Naive thymus-derived CD4-positive, alpha-beta T cell (primary cell): ENCODE data around the gene LCN6. TPM values are rescaled to one million over a fixed set of nuclear protein-coding genes. Genes with fewer than 3 reads are reported as not detected.

Source experiments
- ATAC-seq: fragments of 150-1000 bp; cut with Tn5 transposase; 2 replicates; pipeline ENCODE4 v1.10.0; 2021; ENCODE audit warnings: mild to moderate bottlenecking, moderate library complexity
- CTCF ChIA-PET: fragments of 350-600 bp; sonication (Branson Sonifier 250); formaldehyde crosslinking; loops from one replicate; lab custom pipeline; 2021; ENCODE audit warnings: antibody characterized with exemption; lab: Charles Lee
- POLR2A ChIA-PET: fragments of 350-600 bp; sonication (Branson Sonifier 250); formaldehyde crosslinking; loops from one replicate; lab custom pipeline; 2021; ENCODE audit warnings: antibody characterized with exemption, inconsistent platforms; lab: Charles Lee
- DNase-seq, 9 donors: peaks; one replicate each; pipeline versions ENCODE4 v3.0.0 to v3.0.0-alpha.2; 2020 to 2022; ENCODE audit warnings: mixed read lengths in 1 of 9
- H3K27ac ChIP-seq: one replicate; pipeline ENCODE4 v1.7.0; 2013; ENCODE audit warnings: mild to moderate bottlenecking, low read depth, low read length, moderate library complexity
- H3K27me3 ChIP-seq, 2 donors: one replicate each; pipeline ENCODE4 v1.7.0; 2013; ENCODE audit warnings: low read length in 2 of 2, mild to moderate bottlenecking in 2 of 2, moderate library complexity in 2 of 2; ENCODE audit not compliant: control insufficient read depth in 2 of 2, insufficient read depth in 2 of 2
- H3K36me3 ChIP-seq, 3 experiments: 1 replicate in 2 of 3; 2 replicates in 1 of 3; pipeline ENCODE4 v1.7.0; 2013; ENCODE audit warnings: low read length in 3 of 3, mild to moderate bottlenecking in 3 of 3, moderate library complexity in 1 of 3; ENCODE audit not compliant: insufficient read depth in 3 of 3, control insufficient read depth in 2 of 3
- H3K4me1 ChIP-seq, 2 donors: one replicate each; pipeline ENCODE4 v1.7.0; 2013; ENCODE audit warnings: low read length in 2 of 2, mild to moderate bottlenecking in 2 of 2, moderate library complexity in 1 of 2; ENCODE audit not compliant: control insufficient read depth in 2 of 2, insufficient read depth in 2 of 2
- H3K4me3 ChIP-seq: 2 replicates; pipeline ENCODE4 v1.7.0; 2013; ENCODE audit warnings: mild to moderate bottlenecking, low read length
- H3K9me3 ChIP-seq, 3 experiments: 1 replicate in 2 of 3; 2 replicates in 1 of 3; pipeline ENCODE4 v1.7.0; 2013; ENCODE audit warnings: low read length in 3 of 3; ENCODE audit not compliant: control insufficient read depth in 2 of 3
- H3K27ac Mint-ChIP-seq, 9 donors: one replicate each; pipeline ENCODE4 v1.8.0; 2020 to 2022; ENCODE audit warnings: mixed read lengths in 9 of 9, mild to moderate bottlenecking in 8 of 9, moderate library complexity in 5 of 9, inconsistent platforms in 2 of 9
- H3K27me3 Mint-ChIP-seq, 5 donors: one replicate each; pipeline ENCODE4 v1.8.0; 2021 to 2022; ENCODE audit warnings: mixed read lengths in 5 of 5, mild to moderate bottlenecking in 1 of 5
- H3K36me3 Mint-ChIP-seq, 5 donors: one replicate each; pipeline ENCODE4 v1.8.0; 2020 to 2022; ENCODE audit warnings: mixed read lengths in 5 of 5, mild to moderate bottlenecking in 3 of 5, inconsistent platforms in 1 of 5
- H3K4me1 Mint-ChIP-seq, 7 donors: one replicate each; pipeline ENCODE4 v1.8.0; 2020 to 2022; ENCODE audit warnings: mixed read lengths in 7 of 7, mild to moderate bottlenecking in 3 of 7, inconsistent platforms in 1 of 7
- H3K4me3 Mint-ChIP-seq, 10 donors: one replicate each; pipeline ENCODE4 v1.8.0; 2020 to 2022; ENCODE audit warnings: mild to moderate bottlenecking in 10 of 10, mixed read lengths in 10 of 10, moderate library complexity in 6 of 10, inconsistent platforms in 2 of 10
- H3K9me3 Mint-ChIP-seq, 11 donors: one replicate each; pipeline ENCODE4 v1.8.0; 2020 to 2022; ENCODE audit warnings: mixed read lengths in 11 of 11, mild to moderate bottlenecking in 4 of 11, inconsistent platforms in 1 of 11, moderate library complexity in 1 of 11
- intact Hi-C, 2 donors: fragments of 100-400 bp; cut with micrococcal nuclease; formaldehyde crosslinking; loops; one replicate each; pipeline ENCODE4 v1.15.1; 2023
- polyA plus RNA-seq, 2 donors: library from polyadenylated mRNA; unstranded; fragments of 300-500 nt; fragmentation: Illumina TruSeq; gene quantifications; one replicate each; pipeline ENCODE4 v1.2.3, GENCODE V29; 2021
- total RNA-seq, 6 experiments: library from RNA in 5 of 6; stranded (reverse) in 5 of 6; gene quantifications; 1 replicate in 5 of 6; 2 replicates in 1 of 6; pipeline ENCODE4 v1.2.3 and lab custom pipeline; 2021 to 2026

LCN6 gene
- total and polyA plus RNA-seq, 7 experiments from 2014 or later, result not detected

DNA sequence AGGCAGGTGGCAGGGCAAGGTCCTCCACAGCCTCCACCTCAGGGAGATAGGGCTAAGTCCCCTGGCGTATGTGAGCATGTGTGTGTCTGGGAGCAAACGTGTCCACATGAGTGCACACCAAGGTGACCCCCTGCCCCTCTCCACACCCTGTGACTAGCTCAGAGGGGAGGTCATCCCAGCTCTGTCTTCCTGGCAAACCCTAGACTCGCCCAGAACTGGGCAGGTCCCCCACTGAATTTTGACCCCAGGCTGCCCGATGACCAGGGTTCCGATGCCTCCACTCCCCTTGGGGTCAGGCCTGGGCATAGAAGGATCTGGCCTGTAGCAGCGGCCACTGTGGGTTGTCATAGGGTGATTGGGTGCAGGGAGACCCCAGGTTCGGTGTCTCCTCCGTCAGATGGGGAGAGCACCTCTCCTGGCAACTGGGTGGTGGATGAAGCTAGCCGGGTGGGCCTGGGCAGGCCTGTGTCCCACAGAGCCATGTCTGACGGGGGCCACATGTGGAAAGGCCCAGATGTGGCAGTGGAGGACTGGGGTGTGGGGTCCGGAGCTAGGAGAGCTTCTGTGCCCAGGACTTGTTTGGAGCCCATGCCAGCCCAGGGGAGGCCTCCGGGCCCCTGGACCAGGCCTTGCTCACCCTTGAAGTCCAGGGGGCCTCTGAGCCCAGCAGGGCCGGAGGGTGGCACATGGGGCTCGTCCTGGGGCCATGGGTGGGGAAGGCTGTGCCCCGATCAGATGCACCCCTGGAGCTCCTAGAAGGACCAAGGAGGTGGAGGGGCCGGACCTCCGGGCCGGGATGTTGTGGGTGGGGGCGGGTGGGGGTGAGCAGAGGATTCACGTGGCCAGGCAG lies 29.8 kb downstream of the LCN6 start:
- Mint-ChIP-seq H3K27ac (no peak overlapping the region), H3K4me3 (no peak overlapping the region), H3K27me3 (peaks cover 5 to 14% (median 13%) of the 10 kb centered on the region in 5 donors), H3K4me1 (peaks cover 0 to 4% (median 1%) of the 10 kb centered on the region in 7 donors), H3K9me3 (peaks cover 0 to 2% (median 0%) of the 10 kb centered on the region in 11 donors), H3K36me3 (peaks cover 0 to 2% (median under 1%) of the 10 kb centered on the region in 5 donors)
- no peak overlapping the region for H3K4me3 ChIP-seq
- no peaks in the 10 kb centered on the region for H3K4me1 ChIP-seq
- ChIA-PET POLR2A (interaction anchor here (0.7 to 1.8 kb wide), 2 partner anchors 8 to 10 kb away, joined by 6 read pairs; no protein-coding TSS in a partner anchor), CTCF (no interaction called here)
- DNase-seq, result no peak
- no peak overlapping the region for H3K27ac ChIP-seq
- H3K9me3 ChIP-seq, result no peaks in the 10 kb centered on the region
- ATAC-seq, result no peak
- H3K36me3 ChIP-seq, result peaks cover 0 to 30% (median 0%) of the 10 kb centered on the region in 3 experiments
- no peaks in the 10 kb centered on the region for H3K27me3 ChIP-seq
- intact Hi-C loops, result no loop called here

DNA sequence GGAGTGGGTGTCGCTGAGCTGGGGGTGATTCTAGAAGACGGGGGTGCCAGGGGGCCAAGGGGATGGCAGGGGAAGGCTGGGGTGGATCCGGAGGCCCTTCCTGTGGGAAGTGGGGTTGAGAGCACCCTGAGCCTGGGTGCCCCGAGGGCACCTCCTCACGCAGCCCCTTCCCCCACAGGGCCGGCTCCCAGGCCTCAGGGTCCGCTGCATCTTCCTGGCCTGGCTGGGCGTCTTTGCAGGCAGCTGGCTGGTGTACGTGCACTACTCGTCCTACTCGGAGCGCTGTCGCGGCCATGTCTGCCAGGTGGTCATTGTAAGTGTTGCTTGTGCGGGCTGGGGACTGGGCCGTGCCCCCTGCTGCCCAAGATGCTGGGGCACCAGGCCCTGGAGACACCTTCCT lies 30.9 kb downstream of the LCN6 start:
- Histone ChIP-seq H3K9me3 (no peaks in the 10 kb centered on the region), H3K27me3 (peaks cover 0 to 5% of the 10 kb centered on the region in 2 donors), H3K4me1 (no peaks in the 10 kb centered on the region), H3K4me3 (no peak overlapping the region), H3K36me3 (peaks cover 0 to 18% (median 0%) of the 10 kb centered on the region in 3 experiments), H3K27ac (no peak overlapping the region)
- ChIA-PET CTCF (no interaction called here), POLR2A (interaction anchor here (0.9 kb wide), 1 partner anchor 10 kb away, joined by 3 read pairs; no protein-coding TSS in a partner anchor)
- Mint-ChIP-seq H3K9me3 (peaks cover 0 to 2% (median 0%) of the 10 kb centered on the region in 11 donors), H3K36me3 (peaks cover 0 to 2% (median 0%) of the 10 kb centered on the region in 5 donors), H3K27me3 (peaks cover 5 to 19% (median 17%) of the 10 kb centered on the region in 5 donors), H3K4me3 (no peak overlapping the region), H3K27ac (no peak overlapping the region), H3K4me1 (peaks cover 0 to 4% (median 0%) of the 10 kb centered on the region in 7 donors)
- ATAC-seq, result no peak
- intact Hi-C loops, result no loop called here
- DNase-seq, result no peak

DNA sequence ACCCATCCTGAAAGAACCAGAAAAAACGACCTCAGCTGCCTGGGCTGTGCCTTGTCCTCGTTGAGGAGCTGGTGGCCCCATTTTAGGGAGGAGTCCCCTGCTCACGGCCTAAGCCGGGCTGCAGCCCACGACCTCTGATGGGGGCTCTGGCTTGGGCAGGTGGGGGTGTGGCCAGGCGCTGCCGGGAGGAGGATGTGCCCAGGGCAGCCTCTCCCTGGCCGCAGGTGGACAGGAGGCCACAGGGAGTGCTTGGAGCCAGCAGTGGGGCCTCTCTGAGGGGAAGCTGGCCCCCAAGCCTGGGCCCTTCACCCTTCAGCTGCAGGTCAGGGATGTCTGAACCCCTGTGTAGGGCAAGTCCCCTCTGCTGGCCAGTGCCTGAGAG lies 33.4 kb downstream of the LCN6 start:
- Histone ChIP-seq H3K4me3 (no peak overlapping the region), H3K27ac (no peak overlapping the region), H3K36me3 (no peaks in the 10 kb centered on the region), H3K27me3 (peaks cover 0 to 9% of the 10 kb centered on the region in 2 donors), H3K9me3 (no peaks in the 10 kb centered on the region), H3K4me1 (no peaks in the 10 kb centered on the region)
- no peak overlapping the region for H3K4me3 Mint-ChIP-seq
- no peak overlapping the region for H3K27ac Mint-ChIP-seq
- H3K27me3 Mint-ChIP-seq, result peaks cover 22 to 37% (median 35%) of the 10 kb centered on the region in 5 donors
- peaks cover 0 to 2% (median 0%) of the 10 kb centered on the region in 11 donors for H3K9me3 Mint-ChIP-seq
- ChIA-PET CTCF (no interaction called here), POLR2A (interaction anchor here (1.0 to 2.2 kb wide), 2 partner anchors 11 to 13 kb away, joined by 4 to 11 read pairs; no protein-coding TSS in a partner anchor)
- H3K36me3 Mint-ChIP-seq, result no peaks in the 10 kb centered on the region
- intact Hi-C loops, result no loop called here
- peaks cover 0 to 8% (median 6%) of the 10 kb centered on the region in 7 donors for H3K4me1 Mint-ChIP-seq
- ATAC-seq (no peak), DNase-seq (no peak)

DNA sequence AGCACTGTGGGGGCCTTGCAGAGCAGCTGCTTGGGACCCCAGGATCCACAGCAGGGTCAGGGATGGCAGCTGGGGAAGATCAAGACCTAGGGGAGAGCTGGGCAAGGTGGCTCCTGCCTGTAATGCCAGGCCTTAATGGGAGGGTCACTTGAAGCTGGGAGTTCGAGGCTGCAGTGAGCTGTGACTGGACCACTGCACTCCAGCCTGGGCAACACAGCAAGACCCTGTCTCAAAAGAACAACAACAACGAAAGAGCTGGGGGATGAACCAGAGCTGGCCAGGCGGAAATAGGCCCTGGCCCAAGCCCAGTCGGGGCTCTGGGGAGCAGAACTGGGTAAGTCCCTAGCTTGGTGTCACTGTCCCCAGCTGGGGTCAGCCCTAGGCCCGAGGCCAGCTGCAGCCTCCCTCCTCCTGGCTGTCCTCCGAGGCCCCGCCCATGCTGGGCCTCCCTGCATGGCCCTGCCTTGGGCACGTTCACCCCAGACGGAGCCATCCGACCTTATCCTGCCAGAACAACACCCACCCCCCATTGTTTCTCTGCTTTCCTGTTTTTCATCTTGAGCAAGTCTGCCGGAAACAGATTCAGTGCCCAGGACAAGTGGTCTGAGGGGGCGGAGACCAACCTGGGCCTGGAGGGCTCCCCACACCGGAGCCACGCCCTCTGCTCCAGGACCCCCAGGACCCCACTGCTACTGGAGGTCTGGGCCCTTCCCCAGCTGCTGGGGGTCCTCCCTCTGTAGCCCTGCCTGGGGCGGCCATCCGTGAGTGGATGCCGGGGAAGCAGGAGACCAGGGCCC lies 34.0 kb downstream of the LCN6 start:
- Histone ChIP-seq H3K9me3 (no peaks in the 10 kb centered on the region), H3K27ac (no peak overlapping the region), H3K4me3 (no peak overlapping the region), H3K36me3 (no peaks in the 10 kb centered on the region), H3K4me1 (no peaks in the 10 kb centered on the region), H3K27me3 (peaks cover 0 to 9% of the 10 kb centered on the region in 2 donors)
- Mint-ChIP-seq H3K4me3 (no peak overlapping the region), H3K27me3 (peaks cover 22 to 37% (median 35%) of the 10 kb centered on the region in 5 donors), H3K36me3 (no peaks in the 10 kb centered on the region), H3K9me3 (peaks cover 0 to 2% (median 0%) of the 10 kb centered on the region in 11 donors), H3K27ac (peak overlapping the region in 2 of 9 donors; percentile 23 to 62), H3K4me1 (peaks cover 0 to 8% (median 6%) of the 10 kb centered on the region in 7 donors)
- intact Hi-C loops, result no loop called here
- DNase-seq, result no peak
- POLR2A ChIA-PET, result interaction anchor here (1.0 to 2.2 kb wide), 2 partner anchors 11 to 13 kb away, joined by 4 to 11 read pairs; no protein-coding TSS in a partner anchor
- CTCF ChIA-PET, result no interaction called here
- peak; percentile 21 for ATAC-seq

DNA sequence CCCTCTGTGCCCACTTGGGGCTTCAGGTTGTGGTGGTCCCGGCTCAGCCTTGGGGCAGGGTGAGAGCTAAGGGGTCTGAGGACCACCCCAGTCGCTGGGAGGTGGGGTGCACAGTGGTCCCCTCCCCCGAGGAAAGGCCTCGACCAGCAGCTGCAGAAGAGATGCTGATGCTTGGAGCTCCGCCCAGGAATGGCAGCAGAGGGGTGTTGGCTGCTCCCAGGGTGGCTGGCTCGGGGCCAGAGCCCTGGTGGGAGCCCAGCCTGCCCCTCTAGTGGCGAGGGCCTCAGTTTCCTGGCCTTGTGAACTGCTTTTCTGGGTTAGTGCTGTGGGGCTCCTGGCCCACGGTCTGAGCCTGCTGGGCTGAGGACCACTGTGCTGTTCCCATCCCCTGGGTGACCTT lies 34.8 kb downstream of the LCN6 start:
- Histone ChIP-seq H3K9me3 (no peaks in the 10 kb centered on the region), H3K4me3 (no peak overlapping the region), H3K27ac (no peak overlapping the region), H3K4me1 (no peaks in the 10 kb centered on the region), H3K27me3 (peaks cover 0 to 9% of the 10 kb centered on the region in 2 donors), H3K36me3 (no peaks in the 10 kb centered on the region)
- peaks cover 0 to 2% (median 0%) of the 10 kb centered on the region in 11 donors for H3K9me3 Mint-ChIP-seq
- intact Hi-C loops, result no loop called here
- ATAC-seq (no peak), DNase-seq (no peak)
- peak overlapping the region in 1 of 9 donors; percentile 23 for H3K27ac Mint-ChIP-seq
- ChIA-PET CTCF (no interaction called here), POLR2A (interaction anchor here (1.1 to 2.2 kb wide), 2 partner anchors 12 to 14 kb away, joined by 3 to 11 read pairs; no protein-coding TSS in a partner anchor)
- H3K27me3 Mint-ChIP-seq, result peaks cover 22 to 39% (median 35%) of the 10 kb centered on the region in 5 donors
- peak overlapping the region in 2 of 10 donors; percentile 21 to 50 for H3K4me3 Mint-ChIP-seq
- peaks cover 0 to 6% (median 6%) of the 10 kb centered on the region in 7 donors for H3K4me1 Mint-ChIP-seq
- H3K36me3 Mint-ChIP-seq, result no peaks in the 10 kb centered on the region
